ENCODE data around the gene MYH10. TPM values are rescaled to one million over a fixed set of nuclear protein-coding genes. Genes with fewer than 3 reads are reported as not detected.

Gene MYH10
- total RNA-seq, 1 donor from 2014 or later = 49.7 TPM

- no peak overlapping the region for H3K4me3 ChIP-seq
- H3K9me3 ChIP-seq (replicated peaks) = no peaks in the 10 kb centered on the region
- H3K36me3 ChIP-seq = peaks cover 92% of the 10 kb centered on the region
- no peak for DNase-seq
- peaks cover 18% of the 10 kb centered on the region for H3K4me1 ChIP-seq
- no peak overlapping the region for H3K27ac ChIP-seq (replicated peaks)
- no peaks in the 10 kb centered on the region for H3K27me3 ChIP-seq (ENCODE audit: low read depth)
- intact Hi-C loops (cut with micrococcal nuclease) = no loop called here
- TF ChIP-seq CTCF (IDR thresholded peaks at IDR 0.05; ENCODE audit: borderline replicate concordance) = no peak
Observed at GRCh38 chr17:8453326-8453725, 177.2 kb downstream of the MYH10 start.

- no peak overlapping the region for H3K27ac ChIP-seq (replicated peaks)
- H3K4me3 ChIP-seq = no peak overlapping the region
- no peak for DNase-seq
- peaks cover 85% of the 10 kb centered on the region for H3K36me3 ChIP-seq
- no peaks in the 10 kb centered on the region for H3K27me3 ChIP-seq (ENCODE audit: low read depth)
- peaks cover 31% of the 10 kb centered on the region for H3K4me1 ChIP-seq
- intact Hi-C loops (cut with micrococcal nuclease) = no loop called here
- TF ChIP-seq CTCF (IDR thresholded peaks at IDR 0.05; ENCODE audit: borderline replicate concordance) = no peak
- H3K9me3 ChIP-seq (replicated peaks) = no peaks in the 10 kb centered on the region
Observed at GRCh38 chr17:8451933-8452614, 178.5 kb downstream of the MYH10 start.

GRCh38 chr17:8448310-8448709 lies 182.2 kb downstream of the MYH10 start:
- peak overlapping the region; percentile 36 for H3K27ac ChIP-seq (replicated peaks)

GRCh38 chr17:8447799-8448198 lies 182.7 kb downstream of the MYH10 start:
- no peak for DNase-seq
- Histone ChIP-seq H3K36me3 (peaks cover 67% of the 10 kb centered on the region), H3K9me3 (replicated peaks) (no peaks in the 10 kb centered on the region), H3K27ac (replicated peaks) (peak overlapping the region; percentile 36), H3K4me1 (peaks cover 60% of the 10 kb centered on the region), H3K27me3 (ENCODE audit: low read depth) (no peaks in the 10 kb centered on the region), H3K4me3 (no peak overlapping the region)
- intact Hi-C loops (cut with micrococcal nuclease) = no loop called here
- no peak for TF ChIP-seq CTCF (IDR thresholded peaks at IDR 0.05; ENCODE audit: borderline replicate concordance)

More at GRCh38 chr17:8448310-8448709, 182.2 kb downstream of the MYH10 start:
- intact Hi-C loops (cut with micrococcal nuclease) = no loop called here
- no peak for DNase-seq
- Histone ChIP-seq H3K27me3 (ENCODE audit: low read depth) (no peaks in the 10 kb centered on the region), H3K4me3 (no peak overlapping the region), H3K9me3 (replicated peaks) (no peaks in the 10 kb centered on the region), H3K4me1 (peaks cover 55% of the 10 kb centered on the region), H3K36me3 (peaks cover 72% of the 10 kb centered on the region)
- TF ChIP-seq CTCF (IDR thresholded peaks at IDR 0.05; ENCODE audit: borderline replicate concordance) = no peak

- no peak for TF ChIP-seq CTCF (IDR thresholded peaks at IDR 0.05; ENCODE audit: borderline replicate concordance)
- Histone ChIP-seq H3K4me1 (peaks cover 82% of the 10 kb centered on the region), H3K27me3 (ENCODE audit: low read depth) (no peaks in the 10 kb centered on the region), H3K36me3 (peaks cover 46% of the 10 kb centered on the region), H3K4me3 (peak overlapping the region; percentile 23), H3K27ac (replicated peaks) (peak overlapping the region; percentile 68), H3K9me3 (replicated peaks) (no peaks in the 10 kb centered on the region)
- intact Hi-C loops (cut with micrococcal nuclease) = no loop called here
- no peak for DNase-seq
Observed at GRCh38 chr17:8445536-8445935, 185.0 kb downstream of the MYH10 start.
